Keratinocyte (primary cell): ENCODE results near the gene PTPN14. TPM values are rescaled to one million over a fixed set of nuclear protein-coding genes. Genes with fewer than 3 reads are reported as not detected.

Experiments
- DNase-seq: peaks from one replicate; pipeline ENCODE4 v3.0.0-alpha.2; 2011; ENCODE audit warnings: low read depth, missing footprints, low spot score
- FAIRE-seq: peaks from 2 replicates; lab custom pipeline; 2011; peaks lifted over from hg19 to GRCh38; lab: Jason Lieb, UNC
- H2AFZ ChIP-seq: 2 replicates; pipeline ENCODE4 v1.6.0; 2012; ENCODE audit warnings: low read length, control low read depth, inconsistent platforms; ENCODE audit not compliant: control insufficient read depth
- H3K27ac ChIP-seq: 2 replicates; pipeline ENCODE4 v1.5.1; 2011; ENCODE audit warnings: low read length; ENCODE audit not compliant: control insufficient read depth, insufficient read depth
- H3K27me3 ChIP-seq: 3 replicates; pipeline ENCODE4 v1.6.0; 2011; ENCODE audit warnings: low read length; ENCODE audit not compliant: control insufficient read depth, insufficient read depth; ENCODE audit errors: extremely low read depth
- H3K36me3 ChIP-seq, 2 experiments: 2 replicates in 1 of 2; 3 replicates in 1 of 2; pipeline ENCODE4 v1.5.1; 2011; ENCODE audit warnings: low read length in 2 of 2, mild to moderate bottlenecking in 1 of 2; ENCODE audit not compliant: control insufficient read depth in 2 of 2, insufficient read depth in 2 of 2; ENCODE audit errors: extremely low read depth in 1 of 2
- H3K4me1 ChIP-seq: 3 replicates; pipeline ENCODE4 v1.5.1; 2011; ENCODE audit warnings: low read length; ENCODE audit not compliant: control insufficient read depth, insufficient read depth; ENCODE audit errors: extremely low read depth
- H3K4me2 ChIP-seq: 3 replicates; pipeline ENCODE4 v1.6.0; 2011; ENCODE audit warnings: low read depth, low read length; ENCODE audit not compliant: control insufficient read depth, insufficient read depth; ENCODE audit errors: extremely low read depth
- H3K4me3 ChIP-seq, 3 experiments: fragments of 200-600 bp in 1 of 3; sonication (generic) in 1 of 3; 2 replicates in 2 of 3; 3 replicates in 1 of 3; pipeline ENCODE4 v1.5.1; 2011 to 2016; ENCODE audit warnings: low read length in 3 of 3, mild to moderate bottlenecking in 3 of 3, control low read depth in 2 of 3, inconsistent platforms in 1 of 3, low read depth in 1 of 3, mixed read lengths in 1 of 3, mixed run types in 1 of 3, moderate library complexity in 1 of 3; ENCODE audit not compliant: control insufficient read depth in 2 of 3, insufficient read depth in 2 of 3; ENCODE audit errors: extremely low read depth in 1 of 3
- H3K79me2 ChIP-seq: 2 replicates; pipeline ENCODE4 v1.6.0; 2012; ENCODE audit warnings: low read length; ENCODE audit not compliant: control insufficient read depth, insufficient read depth
- H3K9ac ChIP-seq: 3 replicates; pipeline ENCODE4 v1.6.0; 2011; ENCODE audit warnings: low read length; ENCODE audit not compliant: control insufficient read depth, insufficient read depth; ENCODE audit errors: extremely low read depth
- H3K9me1 ChIP-seq: 3 replicates; pipeline ENCODE4 v1.6.0; 2011; ENCODE audit warnings: low read length; ENCODE audit not compliant: control insufficient read depth, insufficient read depth; ENCODE audit errors: extremely low read depth
- H3K9me3 ChIP-seq: 2 replicates; pipeline ENCODE4 v1.5.1; 2012; ENCODE audit warnings: low read depth, low read length; ENCODE audit not compliant: control insufficient read depth
- H4K20me1 ChIP-seq: 3 replicates; pipeline ENCODE4 v1.6.0; 2011; ENCODE audit warnings: low read length; ENCODE audit not compliant: control insufficient read depth, insufficient read depth; ENCODE audit errors: extremely low read depth
- EZH2 ChIP-seq: IDR thresholded peaks from one replicate; pipeline ENCODE4 v1.6.1; 2012; ENCODE audit warnings: inconsistent platforms, mild to moderate bottlenecking, low read length, moderate library complexity
- dilution Hi-C: fragments of 300-500 bp; cut with MboI; formaldehyde crosslinking; loops from one replicate; pipeline ENCODE4 v1.7.0; 2020; ENCODE audit warnings: low sequenced_read_pairs; ENCODE audit not compliant: extremely low pct_ligation_motif_present
- polyA plus RNA-seq, 5 experiments: library from polyadenylated mRNA; depleted of rRNA in 3 of 5; stranded (reverse) in 3 of 5; stranded (forward) in 1 of 5; unstranded in 1 of 5; fragments of >200 nt; gene quantifications; 1 replicate in 1 of 5; 2 replicates in 3 of 5; 3 replicates in 1 of 5; pipeline versions ENCODE4 v1.2.1 to v1.2.3, GENCODE V29; 2011 to 2012; ENCODE audit warnings: missing spikeins in 2 of 5, low read depth in 1 of 5, low replicate concordance in 1 of 5
- TF ChIP-seq, protein P1 (sequence below), 3 experiments: IDR thresholded peaks in 1 of 3; conservative IDR thresholded peaks in 1 of 3; optimal IDR thresholded peaks in 1 of 3; 2 replicates in 2 of 3; 3 replicates in 1 of 3; pipeline versions ENCODE3 to v1.5.1; 2011; ENCODE audit warnings: low read length in 3 of 3, mild to moderate bottlenecking in 3 of 3, moderate library complexity in 2 of 3, control low read depth in 1 of 3, inconsistent platforms in 1 of 3; ENCODE audit not compliant: insufficient read depth in 2 of 3; ENCODE audit errors: extremely low read depth in 1 of 3

PTPN14 gene
- polyA plus RNA-seq, 1 donor (not counting 4 experiments of a cell fraction or from before 2014, with no cell fraction given): 29.9 TPM

DNA sequence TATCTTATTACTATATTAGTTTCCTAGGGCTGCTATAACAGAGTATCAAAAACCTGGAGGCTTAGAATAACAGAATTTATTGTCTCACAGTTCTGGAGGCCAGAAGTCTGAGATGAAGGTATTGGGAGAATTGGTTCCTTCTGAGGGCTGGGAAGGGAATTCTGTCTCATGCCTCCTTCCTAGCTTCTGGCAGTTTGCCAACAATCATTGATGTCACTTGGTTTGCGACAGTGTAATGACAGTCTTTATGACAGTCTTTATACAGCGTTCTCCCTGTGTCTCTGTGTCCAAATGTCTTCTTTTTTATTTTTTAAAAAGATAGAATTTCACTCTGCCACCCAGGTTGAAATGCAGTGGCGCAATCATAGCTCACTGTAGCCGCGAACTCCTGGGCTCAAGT lies 35.8 kb upstream of the PTPN14 start:
- Histone ChIP-seq H3K79me2 (no peaks in the 10 kb centered on the region), H2AFZ (no peak overlapping the region), H3K27ac (no peak overlapping the region), H3K9me3 (no peaks in the 10 kb centered on the region), H3K4me1 (peaks cover 19% of the 10 kb centered on the region), H3K9ac (no peak overlapping the region), H3K4me3 (no peak overlapping the region), H3K9me1 (no peaks in the 10 kb centered on the region), H3K27me3 (no peaks in the 10 kb centered on the region), H3K4me2 (no peak overlapping the region), H3K36me3 (no peaks in the 10 kb centered on the region), H4K20me1 (no peaks in the 10 kb centered on the region)
- no peak for TF ChIP-seq EZH2
- TF ChIP-seq, protein P1, sequence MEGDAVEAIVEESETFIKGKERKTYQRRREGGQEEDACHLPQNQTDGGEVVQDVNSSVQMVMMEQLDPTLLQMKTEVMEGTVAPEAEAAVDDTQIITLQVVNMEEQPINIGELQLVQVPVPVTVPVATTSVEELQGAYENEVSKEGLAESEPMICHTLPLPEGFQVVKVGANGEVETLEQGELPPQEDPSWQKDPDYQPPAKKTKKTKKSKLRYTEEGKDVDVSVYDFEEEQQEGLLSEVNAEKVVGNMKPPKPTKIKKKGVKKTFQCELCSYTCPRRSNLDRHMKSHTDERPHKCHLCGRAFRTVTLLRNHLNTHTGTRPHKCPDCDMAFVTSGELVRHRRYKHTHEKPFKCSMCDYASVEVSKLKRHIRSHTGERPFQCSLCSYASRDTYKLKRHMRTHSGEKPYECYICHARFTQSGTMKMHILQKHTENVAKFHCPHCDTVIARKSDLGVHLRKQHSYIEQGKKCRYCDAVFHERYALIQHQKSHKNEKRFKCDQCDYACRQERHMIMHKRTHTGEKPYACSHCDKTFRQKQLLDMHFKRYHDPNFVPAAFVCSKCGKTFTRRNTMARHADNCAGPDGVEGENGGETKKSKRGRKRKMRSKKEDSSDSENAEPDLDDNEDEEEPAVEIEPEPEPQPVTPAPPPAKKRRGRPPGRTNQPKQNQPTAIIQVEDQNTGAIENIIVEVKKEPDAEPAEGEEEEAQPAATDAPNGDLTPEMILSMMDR (optimal IDR thresholded peaks at IDR 0.05 in 1 of 3, IDR thresholded peaks at IDR 0.05 in 1 of 3, conservative IDR thresholded peaks at IDR 0.05 in 1 of 3; ENCODE audit: extremely low read depth in 1 of 3, insufficient read depth in 2 of 3, low read length in 3 of 3): no peak
- no peak for DNase-seq
- dilution Hi-C loops: no loop called here
- FAIRE-seq: no peak

DNA sequence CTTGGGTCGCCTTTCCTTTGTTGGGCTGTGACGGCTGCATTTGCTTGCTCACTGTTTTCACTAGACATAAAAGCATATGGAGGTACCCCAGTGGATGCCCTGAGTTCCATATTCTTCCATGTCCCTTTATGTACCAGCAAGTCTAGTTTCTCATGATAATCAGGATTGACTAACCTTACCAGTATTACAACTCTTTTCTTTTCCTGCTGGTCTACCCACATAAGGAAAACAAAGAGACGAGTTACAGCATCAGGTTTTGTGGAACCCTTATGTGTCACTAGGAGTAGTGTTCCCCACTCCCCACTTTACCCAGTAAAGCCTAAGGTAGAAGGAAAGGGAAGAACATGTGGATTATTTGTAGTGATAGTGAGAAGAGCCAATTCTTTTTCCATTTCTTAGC lies 35.2 kb upstream of the PTPN14 start:
- no peak for FAIRE-seq

More for the DNA sequence above, 35.2 kb upstream of the PTPN14 start:
- Histone ChIP-seq H3K9me3 (no peaks in the 10 kb centered on the region), H3K27ac (no peak overlapping the region), H3K4me3 (no peak overlapping the region), H3K27me3 (no peaks in the 10 kb centered on the region), H2AFZ (no peak overlapping the region), H4K20me1 (no peaks in the 10 kb centered on the region), H3K9ac (no peak overlapping the region), H3K36me3 (no peaks in the 10 kb centered on the region), H3K79me2 (no peaks in the 10 kb centered on the region), H3K4me1 (peaks cover 25% of the 10 kb centered on the region), H3K9me1 (no peaks in the 10 kb centered on the region), H3K4me2 (no peak overlapping the region)
- no peak for DNase-seq
- no peak for TF ChIP-seq EZH2
- TF ChIP-seq, protein P1 (optimal IDR thresholded peaks at IDR 0.05 in 1 of 3, IDR thresholded peaks at IDR 0.05 in 1 of 3, conservative IDR thresholded peaks at IDR 0.05 in 1 of 3; ENCODE audit: extremely low read depth in 1 of 3, insufficient read depth in 2 of 3, low read length in 3 of 3): no peak
- dilution Hi-C loops: no loop called here
